ENCODE measurements around the gene PER3.

PER3 gene

DNA sequence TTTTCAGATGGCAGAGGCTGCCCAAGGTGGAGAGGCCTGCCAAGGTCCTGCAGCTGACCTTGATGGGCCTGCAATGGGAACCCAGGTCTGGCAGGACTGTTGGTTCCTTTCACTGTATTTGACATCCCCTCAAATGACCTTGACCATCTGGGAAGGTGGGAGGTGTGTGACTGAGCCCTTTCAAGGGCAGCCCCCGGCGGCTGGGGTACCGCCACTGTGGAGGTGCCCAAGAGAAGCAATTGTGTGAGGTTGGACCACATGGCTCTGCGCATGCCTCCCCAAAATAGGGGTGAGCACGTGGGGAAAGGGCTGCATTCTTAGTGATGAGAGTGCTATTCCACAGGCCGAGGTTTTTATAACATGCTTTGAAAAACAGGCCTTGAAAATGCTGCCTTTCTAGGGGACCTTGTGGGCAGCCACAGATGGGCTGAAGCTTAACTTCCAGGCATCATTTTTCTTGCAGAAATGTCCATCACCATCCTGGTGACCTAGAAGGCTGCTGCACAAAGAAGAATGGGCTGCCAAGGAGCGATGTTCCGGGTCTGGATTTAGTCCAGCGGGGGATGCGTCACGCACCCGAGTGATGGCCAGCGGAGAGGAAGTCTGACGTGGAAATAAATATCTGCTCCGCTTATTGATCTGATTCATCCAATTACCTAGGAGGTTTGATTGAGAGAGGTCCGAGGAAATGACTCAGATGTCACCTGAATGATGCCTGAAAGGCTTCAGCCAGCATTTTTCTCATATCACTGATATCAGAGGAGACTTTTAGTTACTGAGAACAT lies 85.2 kb downstream of the PER3 start:
- DNase-seq (ENCODE audit: low spot score) (no peak), FAIRE-seq (no peak)

- DNase-seq (ENCODE audit: low spot score) (no peak), FAIRE-seq (no peak)
These were observed 87.0 kb downstream of the PER3 start for GRCh38 chr1:7871136-7871535.

DNA sequence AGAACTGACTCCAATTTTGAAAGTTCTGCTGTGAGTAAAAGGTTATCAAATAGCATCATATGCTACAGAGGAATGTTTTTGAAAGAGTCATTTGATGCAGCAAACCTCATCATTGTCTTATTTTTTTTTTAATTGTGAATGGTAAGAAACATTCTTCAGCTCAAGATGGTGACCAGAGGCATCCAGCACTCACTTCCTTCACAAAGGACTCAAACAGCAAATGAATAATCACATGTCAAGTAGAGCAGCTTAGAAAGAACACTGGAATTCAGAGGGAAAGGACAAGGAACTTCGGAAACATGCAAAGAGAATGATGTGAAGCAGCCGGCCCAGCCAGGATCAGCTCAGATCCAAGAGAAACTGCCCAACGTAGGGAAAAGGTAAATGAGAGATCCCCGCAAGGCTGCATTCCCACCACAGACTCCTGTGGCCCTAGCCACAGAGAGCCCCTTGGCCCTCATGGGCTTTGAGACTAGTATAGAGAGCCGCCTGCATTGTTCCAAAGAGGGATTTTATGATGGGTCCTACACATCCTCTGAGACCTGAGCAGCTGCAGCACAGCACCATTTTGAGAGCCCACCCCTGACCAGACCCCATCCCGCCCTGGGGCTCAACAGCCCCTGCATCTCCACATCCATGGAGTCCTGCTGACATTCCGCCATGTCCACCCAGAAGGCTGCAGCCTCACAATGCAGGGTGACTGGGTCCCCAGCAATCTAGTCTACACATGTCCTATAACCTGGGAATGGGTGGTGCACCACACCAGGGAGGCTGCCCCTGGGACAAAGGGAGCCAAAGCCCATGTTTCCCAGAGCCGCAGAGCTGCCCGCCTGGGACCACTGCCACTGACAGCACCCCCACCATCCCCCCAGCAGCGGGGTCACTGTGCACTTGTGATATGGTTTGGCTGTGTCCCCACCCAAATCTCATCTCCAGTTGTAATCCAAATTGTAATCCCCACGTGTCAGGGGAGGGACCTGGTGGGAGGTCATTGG lies 90.0 kb downstream of the PER3 start:
- FAIRE-seq, result no peak

DNA sequence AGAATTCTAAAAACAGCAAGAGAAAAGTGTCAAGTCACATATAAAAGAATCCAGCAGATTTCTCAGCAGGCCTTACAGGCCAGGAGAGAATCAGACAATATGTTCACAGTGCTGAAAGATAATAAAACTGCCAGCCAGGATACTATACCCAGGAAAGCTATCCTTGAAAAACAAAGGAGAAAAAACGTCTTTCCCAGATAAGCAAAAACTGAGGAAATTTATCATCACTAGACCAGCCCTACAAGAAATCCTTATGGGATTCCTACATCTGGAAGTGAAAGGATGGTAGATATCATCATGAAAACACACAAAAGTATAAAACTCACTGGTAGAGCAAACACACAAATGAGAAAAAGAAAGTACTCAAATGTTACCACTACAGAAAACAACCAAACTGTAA lies 93.9 kb downstream of the PER3 start:
- DNase-seq (ENCODE audit: low spot score) (no peak), FAIRE-seq (no peak)

More for the DNA sequence above, 90.0 kb downstream of the PER3 start:
- no peak for DNase-seq (ENCODE audit: low spot score)

DNA sequence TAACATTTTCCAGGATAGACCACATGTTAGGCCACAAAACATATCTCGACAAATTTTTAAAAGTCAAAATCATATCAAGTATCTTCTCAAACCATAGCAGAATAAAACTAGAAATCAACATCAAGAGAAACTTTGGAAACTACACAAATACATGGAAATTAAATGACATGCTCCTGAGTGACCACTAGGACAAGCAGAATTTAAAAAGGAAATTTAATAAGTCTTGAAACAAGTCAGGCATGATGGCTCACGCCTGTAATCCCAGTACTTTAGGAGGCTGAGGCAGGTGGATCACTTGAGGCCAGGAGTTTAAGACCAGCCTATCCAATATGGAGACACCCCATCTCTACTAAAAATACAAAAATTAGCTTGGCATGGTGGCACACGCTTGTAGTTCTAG lies 95.1 kb downstream of the PER3 start:
- no peak for FAIRE-seq
- DNase-seq (ENCODE audit: low spot score), result no peak

- FAIRE-seq, result no peak
- DNase-seq (ENCODE audit: low spot score), result no peak
These were observed 100.7 kb downstream of the PER3 start for GRCh38 chr1:7884757-7885156.

DNA sequence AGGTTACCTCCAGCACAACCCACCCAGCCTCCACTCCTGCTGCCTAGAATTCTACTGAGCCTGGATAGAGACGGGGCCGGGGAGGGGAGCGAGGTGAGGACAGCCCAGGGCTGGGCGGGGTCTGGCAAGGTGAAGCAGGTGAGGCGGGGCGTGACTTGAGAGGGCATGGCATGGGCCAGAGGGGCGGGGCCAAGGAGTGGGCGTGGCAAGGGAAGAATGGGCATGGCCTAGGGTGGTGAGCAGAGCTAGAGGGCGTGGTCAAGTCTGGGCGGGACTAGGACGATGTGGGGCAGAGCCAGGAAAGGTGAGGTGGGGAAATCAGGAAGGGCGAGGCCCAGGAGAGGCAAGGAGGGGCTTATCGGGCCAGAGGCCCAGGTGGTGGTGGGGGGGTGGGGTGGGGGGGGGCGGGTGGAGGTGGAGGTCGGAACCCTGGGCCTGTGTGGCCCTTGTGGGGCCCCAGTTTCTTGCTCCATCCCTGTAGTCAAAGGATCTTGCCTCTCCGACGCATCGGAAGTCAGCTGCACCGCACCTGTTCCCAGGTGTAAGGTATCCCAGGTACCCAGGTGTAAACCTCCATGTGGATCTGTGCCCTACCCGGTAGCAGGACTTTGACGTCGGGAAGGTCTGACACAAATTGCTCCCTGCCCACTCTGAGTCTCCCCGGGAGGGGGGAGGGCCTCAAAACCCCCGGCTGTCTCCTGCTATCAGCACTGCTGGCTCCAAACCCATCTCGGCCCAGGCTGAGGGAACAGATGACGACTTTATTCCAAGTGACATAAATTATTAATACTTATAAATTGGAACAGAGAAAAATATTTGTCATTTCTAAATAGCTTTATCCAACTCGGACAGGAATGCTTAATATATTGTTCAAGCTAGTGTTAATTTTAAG lies 101.7 kb downstream of the PER3 start:
- FAIRE-seq, result no peak
- no peak for DNase-seq (ENCODE audit: low spot score)

- DNase-seq (ENCODE audit: low spot score), result no peak
- FAIRE-seq, result no peak
These were observed 102.3 kb downstream of the PER3 start for GRCh38 chr1:7886405-7886745.

DNA sequence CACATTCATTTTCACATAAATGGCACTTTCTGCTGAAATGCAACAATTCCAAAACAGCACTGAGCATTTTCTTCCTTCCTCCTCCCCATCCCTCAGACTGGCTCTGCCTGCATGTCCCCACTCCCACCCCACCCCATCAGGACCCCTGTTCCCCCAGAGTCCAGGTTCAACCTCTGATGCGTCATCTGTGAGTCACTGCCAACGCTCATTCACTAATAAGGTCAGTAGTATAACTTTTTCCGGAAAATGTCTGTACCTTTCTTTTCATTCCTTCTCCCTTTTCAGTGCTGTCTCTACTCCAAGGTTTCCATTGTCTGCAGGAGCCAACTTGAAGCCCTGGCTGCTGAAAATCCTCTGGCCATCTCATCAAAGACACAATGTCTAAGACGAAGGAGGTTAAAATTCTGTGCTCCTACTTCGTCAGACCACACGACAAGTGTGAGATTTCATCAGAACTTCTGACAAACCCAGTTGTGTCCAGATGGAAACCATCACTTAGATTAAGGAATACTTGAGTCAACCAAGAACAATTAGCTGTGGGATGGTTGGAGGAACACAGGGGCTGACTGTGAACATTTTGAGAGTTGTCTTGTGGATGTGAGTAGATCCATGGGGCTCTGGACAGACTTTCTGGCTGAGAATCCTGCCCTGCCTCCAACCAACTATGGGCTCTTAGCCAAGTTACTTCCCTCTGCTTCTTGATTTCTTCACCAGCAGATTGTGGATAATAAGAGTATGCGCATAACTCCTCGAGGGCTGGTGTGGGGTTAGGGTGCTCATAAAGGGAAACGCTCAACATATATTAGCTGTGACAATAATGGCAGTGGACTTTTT lies 104.4 kb downstream of the PER3 start:
- FAIRE-seq, result no peak
- DNase-seq (ENCODE audit: low spot score), result no peak

DNA sequence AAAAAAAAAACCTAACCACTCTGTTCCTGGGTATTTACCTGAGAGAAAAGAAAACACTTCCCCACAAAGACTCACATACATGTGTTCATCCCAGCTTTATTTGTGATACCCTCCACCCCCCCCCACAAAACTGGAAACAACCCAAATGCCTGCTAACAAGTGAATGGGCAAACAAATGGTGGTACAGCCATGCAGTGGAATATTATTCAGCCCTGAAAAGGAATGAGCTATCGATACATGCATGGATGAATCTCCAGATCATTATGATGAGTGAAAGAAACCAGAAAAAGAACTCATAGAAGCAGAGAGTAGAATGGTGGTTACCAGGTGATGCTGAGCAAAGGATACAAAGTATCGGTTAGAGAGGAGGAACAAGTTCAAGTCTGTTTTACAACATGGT lies 106.8 kb downstream of the PER3 start:
- FAIRE-seq, result no peak
- no peak for DNase-seq (ENCODE audit: low spot score)

DNA sequence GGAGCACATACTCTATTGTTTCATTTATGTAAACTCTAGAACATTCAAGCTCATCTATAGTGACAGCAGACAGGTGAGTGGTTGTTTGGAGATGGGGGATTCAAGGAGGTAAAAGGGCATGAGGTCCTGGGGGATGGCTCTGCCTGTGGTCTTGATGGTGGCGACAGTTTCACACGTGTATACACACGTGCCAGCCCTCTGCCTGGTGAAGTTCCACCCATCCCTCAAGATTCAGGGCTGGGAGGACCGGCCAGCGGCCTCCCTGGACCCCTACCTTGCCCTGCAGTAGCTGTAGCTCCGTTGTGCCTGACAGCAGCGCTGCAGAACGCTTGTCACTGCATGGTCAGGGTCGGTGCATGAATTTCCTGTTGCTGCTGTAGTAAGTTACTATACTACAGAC lies 107.7 kb downstream of the PER3 start:
- DNase-seq (ENCODE audit: low spot score) (no peak), FAIRE-seq (no peak)

- FAIRE-seq (peak; percentile 33), DNase-seq (ENCODE audit: low spot score) (peak; percentile 32)
These were observed 109.6 kb downstream of the PER3 start for GRCh38 chr1:7893529-7894180.
